NCI-H774 (cell line): ENCODE results near the gene RHOT1.
"Not testable (repeated sequence)": the region's sequence is repeated elsewhere in the genome, so short reads cannot be mapped to it uniquely, and the experiment has no call there.

ENCODE experiments used
- DNase-seq: peaks from one replicate; lab custom pipeline; 2025; lab: John Stamatoyannopoulos, UW

Gene RHOT1

GRCh38 chr17:32159586-32160438, 17.5 kb downstream of the RHOT1 start:
- DNase-seq = no peak

GRCh38 chr17:32160526-32160925, 18.2 kb downstream of the RHOT1 start:
- DNase-seq = no peak

- no peak for DNase-seq
Measured at GRCh38 chr17:32161029-32161428, 18.7 kb downstream of the RHOT1 start.

GRCh38 chr17:32161506-32162365, 19.4 kb downstream of the RHOT1 start:
- DNase-seq = no peak

- DNase-seq = no peak
Measured at GRCh38 chr17:32174889-32175288, 32.6 kb downstream of the RHOT1 start.

GRCh38 chr17:32178679-32179078, 36.4 kb downstream of the RHOT1 start:
- DNase-seq = not testable (repeated sequence)

GRCh38 chr17:32179103-32179502, 36.8 kb downstream of the RHOT1 start:
- not testable (repeated sequence) for DNase-seq

- not testable (repeated sequence) for DNase-seq
Measured at GRCh38 chr17:32179526-32179925, 37.2 kb downstream of the RHOT1 start.

GRCh38 chr17:32180262-32180661, 38.0 kb downstream of the RHOT1 start:
- DNase-seq = not testable (repeated sequence)

GRCh38 chr17:32185875-32186274, 43.6 kb downstream of the RHOT1 start:
- no peak for DNase-seq

GRCh38 chr17:32187271-32187670, 45.0 kb downstream of the RHOT1 start:
- DNase-seq = no peak

- no peak for DNase-seq
Measured at GRCh38 chr17:32189343-32189742, 47.0 kb downstream of the RHOT1 start.

GRCh38 chr17:32191306-32191705, 49.0 kb downstream of the RHOT1 start:
- DNase-seq = no peak

GRCh38 chr17:32192379-32192778, 50.1 kb downstream of the RHOT1 start:
- no peak for DNase-seq

GRCh38 chr17:32197987-32198386, 55.7 kb downstream of the RHOT1 start:
- no peak for DNase-seq

- no peak for DNase-seq
Measured at GRCh38 chr17:32206861-32207260, 64.6 kb downstream of the RHOT1 start.

- no peak for DNase-seq
Measured at GRCh38 chr17:32208436-32208835, 66.1 kb downstream of the RHOT1 start.

- no peak for DNase-seq
Measured at GRCh38 chr17:32209608-32210007, 67.3 kb downstream of the RHOT1 start.

GRCh38 chr17:32211671-32212070, 69.4 kb downstream of the RHOT1 start:
- DNase-seq = no peak

GRCh38 chr17:32215696-32216095, 73.4 kb downstream of the RHOT1 start:
- no peak for DNase-seq

- no peak for DNase-seq
Measured at GRCh38 chr17:32222621-32223020, 80.3 kb downstream of the RHOT1 start.

- no peak for DNase-seq
Measured at GRCh38 chr17:32223703-32224102, 81.4 kb downstream of the RHOT1 start.

- DNase-seq = no peak
Measured at GRCh38 chr17:32226886-32227285, 84.6 kb downstream of the RHOT1 start.
